Natural killer cell treated with Interleukin-12 subunit alpha and Interleukin-12 subunit beta and Interleukin-15 and Interleukin-18, amount 100 ng/mL, for 72 hours (primary cell): ENCODE results near the gene P2RY2. TPM values are rescaled to one million over a fixed set of nuclear protein-coding genes. Genes with fewer than 3 reads are reported as not detected.
"Not testable (repeated sequence)": the region's sequence is repeated elsewhere in the genome, so short reads cannot be mapped to it uniquely, and the experiment has no call there.

Source experiments
- ATAC-seq, 2 donors: fragments of 150-1000 bp; cut with Tn5 transposase in 1 of 2; sonication (Bioruptor Pico), chemical (Tn5 transposase) in 1 of 2; 2 replicates each; pipeline ENCODE4 v1.10.0; 2021
- DNase-seq: peaks from one replicate; pipeline ENCODE4 v3.0.0; 2022; ENCODE audit warnings: low spot score
- H3K27ac Mint-ChIP-seq, 2 donors: 1 replicate in 1 of 2; 2 replicates in 1 of 2; pipeline ENCODE4 v1.8.0; 2022; ENCODE audit warnings: mixed read lengths in 2 of 2, mild to moderate bottlenecking in 1 of 2, moderate library complexity in 1 of 2
- H3K27me3 Mint-ChIP-seq, 2 donors: 1 replicate in 1 of 2; 2 replicates in 1 of 2; pipeline ENCODE4 v1.8.0; 2022; ENCODE audit warnings: mixed read lengths in 2 of 2
- H3K36me3 Mint-ChIP-seq: one replicate; pipeline ENCODE4 v1.8.0; 2022; ENCODE audit warnings: mixed read lengths
- H3K4me1 Mint-ChIP-seq, 2 donors: 1 replicate in 1 of 2; 2 replicates in 1 of 2; pipeline ENCODE4 v1.8.0; 2022; ENCODE audit warnings: low read depth in 2 of 2, mixed read lengths in 2 of 2, mild to moderate bottlenecking in 1 of 2
- H3K4me3 Mint-ChIP-seq: one replicate; pipeline ENCODE4 v1.8.0; 2022; ENCODE audit warnings: mixed read lengths
- H3K9me3 Mint-ChIP-seq: 2 replicates; pipeline ENCODE4 v1.8.0; 2022; ENCODE audit warnings: mixed read lengths
- total RNA-seq, 2 donors: library from RNA; stranded (reverse); gene quantifications; one replicate each; pipeline ENCODE4 v1.2.3, GENCODE V29; 2022

The P2RY2 gene
- total RNA-seq, 2 donors from 2014 or later = 0.20 TPM; not detected in 1

GRCh38 chr11:73230931-73231330 lies 12.8 kb downstream of the P2RY2 start:
- DNase-seq (peak; percentile 37), ATAC-seq (no peak)
- H3K4me3 Mint-ChIP-seq = no peak overlapping the region
- H3K27ac Mint-ChIP-seq = no peak overlapping the region
- H3K4me1 Mint-ChIP-seq = no peaks in the 10 kb centered on the region
- H3K9me3 Mint-ChIP-seq = no peaks in the 10 kb centered on the region
- H3K27me3 Mint-ChIP-seq = no peaks in the 10 kb centered on the region
- no peaks in the 10 kb centered on the region for H3K36me3 Mint-ChIP-seq

- H3K27me3 Mint-ChIP-seq, ATAC-seq, H3K9me3 Mint-ChIP-seq, H3K4me1 Mint-ChIP-seq, H3K27ac Mint-ChIP-seq, H3K36me3 Mint-ChIP-seq, DNase-seq, H3K4me3 Mint-ChIP-seq: not testable (repeated sequence)
Measured at GRCh38 chr11:73232487-73232886, 14.4 kb downstream of the P2RY2 start.

GRCh38 chr11:73233211-73233610 lies 15.1 kb downstream of the P2RY2 start:
- no peaks in the 10 kb centered on the region for H3K27me3 Mint-ChIP-seq
- H3K4me1 Mint-ChIP-seq = peaks cover 0 to 3% of the 10 kb centered on the region in 2 donors
- no peak overlapping the region for H3K4me3 Mint-ChIP-seq
- H3K36me3 Mint-ChIP-seq = no peaks in the 10 kb centered on the region
- DNase-seq = no peak
- no peak for ATAC-seq
- H3K9me3 Mint-ChIP-seq = no peaks in the 10 kb centered on the region
- H3K27ac Mint-ChIP-seq = no peak overlapping the region

GRCh38 chr11:73233692-73234470 lies 15.8 kb downstream of the P2RY2 start:
- Mint-ChIP-seq H3K27ac (no peak overlapping the region), H3K4me3 (no peak overlapping the region), H3K4me1 (peaks cover 0 to 3% of the 10 kb centered on the region in 2 donors), H3K36me3 (no peaks in the 10 kb centered on the region), H3K27me3 (no peaks in the 10 kb centered on the region), H3K9me3 (no peaks in the 10 kb centered on the region)
- ATAC-seq = no peak
- DNase-seq = no peak

GRCh38 chr11:73234471-73235181 lies 16.5 kb downstream of the P2RY2 start:
- no peaks in the 10 kb centered on the region for H3K36me3 Mint-ChIP-seq
- H3K27me3 Mint-ChIP-seq = no peaks in the 10 kb centered on the region
- no peak overlapping the region for H3K4me3 Mint-ChIP-seq
- no peak for DNase-seq
- no peaks in the 10 kb centered on the region for H3K9me3 Mint-ChIP-seq
- H3K4me1 Mint-ChIP-seq = peaks cover 0 to 3% of the 10 kb centered on the region in 2 donors
- H3K27ac Mint-ChIP-seq = no peak overlapping the region
- ATAC-seq = no peak

- ATAC-seq (no peak), DNase-seq (no peak)
- H3K36me3 Mint-ChIP-seq = no peaks in the 10 kb centered on the region
- peaks cover 0 to 3% of the 10 kb centered on the region in 2 donors for H3K4me1 Mint-ChIP-seq
- H3K27ac Mint-ChIP-seq = no peak overlapping the region
- no peaks in the 10 kb centered on the region for H3K27me3 Mint-ChIP-seq
- H3K9me3 Mint-ChIP-seq = no peaks in the 10 kb centered on the region
- H3K4me3 Mint-ChIP-seq = no peak overlapping the region
Measured at GRCh38 chr11:73235236-73235786, 17.2 kb downstream of the P2RY2 start.

- no peaks in the 10 kb centered on the region for H3K36me3 Mint-ChIP-seq
- no peak for DNase-seq
- H3K4me3 Mint-ChIP-seq = no peak overlapping the region
- H3K4me1 Mint-ChIP-seq = peaks cover 0 to 3% of the 10 kb centered on the region in 2 donors
- ATAC-seq = no peak
- no peak overlapping the region for H3K27ac Mint-ChIP-seq
- no peaks in the 10 kb centered on the region for H3K27me3 Mint-ChIP-seq
- H3K9me3 Mint-ChIP-seq = no peaks in the 10 kb centered on the region
Measured at GRCh38 chr11:73236205-73236765, 18.2 kb downstream of the P2RY2 start.

GRCh38 chr11:73236854-73237253 lies 18.8 kb downstream of the P2RY2 start:
- Mint-ChIP-seq H3K9me3 (no peaks in the 10 kb centered on the region), H3K4me3 (no peak overlapping the region), H3K27ac (no peak overlapping the region), H3K4me1 (peaks cover 0 to 3% of the 10 kb centered on the region in 2 donors), H3K36me3 (no peaks in the 10 kb centered on the region), H3K27me3 (peaks cover 0 to 3% of the 10 kb centered on the region in 2 donors)
- no peak for DNase-seq
- peak in 1 of 2 donors; percentile 13 for ATAC-seq

- Mint-ChIP-seq H3K27me3 (peaks cover 0 to 3% of the 10 kb centered on the region in 2 donors), H3K27ac (no peak overlapping the region), H3K4me1 (peaks cover 0 to 6% of the 10 kb centered on the region in 2 donors), H3K9me3 (no peaks in the 10 kb centered on the region), H3K36me3 (no peaks in the 10 kb centered on the region), H3K4me3 (no peak overlapping the region)
- ATAC-seq (no peak), DNase-seq (peak; percentile 51)
Measured at GRCh38 chr11:73237471-73238290, 19.6 kb downstream of the P2RY2 start.

GRCh38 chr11:73239111-73239521 lies 21.0 kb downstream of the P2RY2 start:
- no peaks in the 10 kb centered on the region for H3K9me3 Mint-ChIP-seq
- H3K36me3 Mint-ChIP-seq = no peaks in the 10 kb centered on the region
- peaks cover 0 to 6% of the 10 kb centered on the region in 2 donors for H3K4me1 Mint-ChIP-seq
- no peak overlapping the region for H3K27ac Mint-ChIP-seq
- peaks cover 0 to 3% of the 10 kb centered on the region in 2 donors for H3K27me3 Mint-ChIP-seq
- DNase-seq (no peak), ATAC-seq (no peak)
- no peak overlapping the region for H3K4me3 Mint-ChIP-seq

- DNase-seq = no peak
- Mint-ChIP-seq H3K27me3 (peaks cover 0 to 3% of the 10 kb centered on the region in 2 donors), H3K27ac (no peak overlapping the region), H3K9me3 (no peaks in the 10 kb centered on the region), H3K4me3 (no peak overlapping the region), H3K36me3 (no peaks in the 10 kb centered on the region), H3K4me1 (peaks cover 0 to 6% of the 10 kb centered on the region in 2 donors)
- ATAC-seq = no peak
Measured at GRCh38 chr11:73239571-73240189, 21.6 kb downstream of the P2RY2 start.

GRCh38 chr11:73240190-73240781 lies 22.2 kb downstream of the P2RY2 start:
- peaks cover 0 to 6% of the 10 kb centered on the region in 2 donors for H3K4me1 Mint-ChIP-seq
- H3K27ac Mint-ChIP-seq = no peak overlapping the region
- H3K9me3 Mint-ChIP-seq = no peaks in the 10 kb centered on the region
- DNase-seq (peak; percentile 56), ATAC-seq (no peak)
- no peak overlapping the region for H3K4me3 Mint-ChIP-seq
- peaks cover 0 to 5% of the 10 kb centered on the region in 2 donors for H3K27me3 Mint-ChIP-seq
- H3K36me3 Mint-ChIP-seq = no peaks in the 10 kb centered on the region
